Measurements from ENCODE around the gene SLCO2B1. TPM values are rescaled to one million over a fixed set of nuclear protein-coding genes. Genes with fewer than 3 reads are reported as not detected.

The SLCO2B1 gene, protein sequence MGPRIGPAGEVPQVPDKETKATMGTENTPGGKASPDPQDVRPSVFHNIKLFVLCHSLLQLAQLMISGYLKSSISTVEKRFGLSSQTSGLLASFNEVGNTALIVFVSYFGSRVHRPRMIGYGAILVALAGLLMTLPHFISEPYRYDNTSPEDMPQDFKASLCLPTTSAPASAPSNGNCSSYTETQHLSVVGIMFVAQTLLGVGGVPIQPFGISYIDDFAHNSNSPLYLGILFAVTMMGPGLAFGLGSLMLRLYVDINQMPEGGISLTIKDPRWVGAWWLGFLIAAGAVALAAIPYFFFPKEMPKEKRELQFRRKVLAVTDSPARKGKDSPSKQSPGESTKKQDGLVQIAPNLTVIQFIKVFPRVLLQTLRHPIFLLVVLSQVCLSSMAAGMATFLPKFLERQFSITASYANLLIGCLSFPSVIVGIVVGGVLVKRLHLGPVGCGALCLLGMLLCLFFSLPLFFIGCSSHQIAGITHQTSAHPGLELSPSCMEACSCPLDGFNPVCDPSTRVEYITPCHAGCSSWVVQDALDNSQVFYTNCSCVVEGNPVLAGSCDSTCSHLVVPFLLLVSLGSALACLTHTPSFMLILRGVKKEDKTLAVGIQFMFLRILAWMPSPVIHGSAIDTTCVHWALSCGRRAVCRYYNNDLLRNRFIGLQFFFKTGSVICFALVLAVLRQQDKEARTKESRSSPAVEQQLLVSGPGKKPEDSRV
- total RNA-seq: 15.9 TPM

GRCh38 chr11:75150879-75151278 is at the start of gene SLCO2B1:
Gene SLCO2B1, plus strand, starts transcription at chr11:75151107. Its CDS starts 275 bp downstream, at chr11:75151382.

DNA sequence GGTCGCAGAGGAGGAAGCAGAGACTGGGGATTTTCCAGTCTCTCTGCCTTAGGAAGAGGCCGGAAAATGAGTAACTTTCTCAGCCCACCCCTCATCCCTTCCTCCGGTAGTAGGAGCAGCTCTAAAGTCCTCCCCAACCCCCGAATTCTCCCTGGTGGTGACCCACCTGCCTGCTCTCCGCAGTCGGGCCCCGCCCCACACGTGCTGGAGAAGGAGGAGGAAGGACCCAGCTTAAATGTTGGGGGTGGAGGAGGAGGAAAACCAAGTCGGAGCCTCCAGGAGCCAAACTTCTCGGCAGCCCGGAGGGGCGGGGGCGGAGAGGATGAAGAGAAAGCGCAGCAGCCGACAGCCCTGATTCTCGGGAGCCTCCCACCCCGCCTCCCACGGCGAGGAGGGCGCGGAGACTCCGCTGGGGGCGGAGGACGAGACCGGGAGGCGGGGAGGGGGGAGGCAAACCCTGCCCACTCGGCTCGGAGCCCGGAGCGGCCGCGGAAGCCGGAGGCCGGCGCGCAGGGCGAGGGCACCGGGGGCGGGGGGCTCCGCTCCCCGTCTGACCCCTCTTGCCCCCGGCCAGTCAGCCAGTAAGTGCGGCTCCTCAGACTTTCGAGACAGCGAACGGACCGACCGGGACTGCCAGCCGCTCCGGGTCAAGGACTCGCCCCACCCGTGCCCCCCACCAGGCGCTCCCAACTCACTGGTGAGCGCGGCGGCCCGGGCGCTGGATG is 89.6 kb downstream of the SLCO2B1 start, which contains the start of gene TPBGL:
Gene TPBGL (plus strand): TSS at position 464 of the 725 bp plus-strand sequence. CDS start 276 bp downstream, outside the sequence.

Other genes with a start within 250 kb of the SLCO2B1 start
- gene XRRA1, start 202.0 kb upstream of the SLCO2B1 start, total RNA-seq: 16.5 TPM
- 66.3 TPM for gene SPCS2, start 201.8 kb upstream of the SLCO2B1 start, total RNA-seq
- 15.2 TPM for gene NEU3, start 162.2 kb upstream of the SLCO2B1 start, total RNA-seq
- gene OR2AT4, start 54.2 kb upstream of the SLCO2B1 start, total RNA-seq: not detected
- gene TPBGL, start 89.7 kb downstream of the SLCO2B1 start, total RNA-seq: 0.06 TPM
- gene ARRB1, start 200.6 kb downstream of the SLCO2B1 start, total RNA-seq: 30.6 TPM
- 1,408 TPM for gene RPS3, start 248.4 kb downstream of the SLCO2B1 start, total RNA-seq

All from metanephros (tissue), 1 donor.